GM23248 (cell line): ENCODE results near the gene NEUROD2.

Source experiments
- EZH2 ChIP-seq: fragments of 200-600 bp; sonication (generic); IDR thresholded peaks from 2 replicates; pipeline ENCODE4 v1.6.1; 2018; ENCODE audit warnings: antibody characterized with exemption, mild to moderate bottlenecking; ENCODE audit not compliant: insufficient read depth, poor library complexity, severe bottlenecking
- EZH2phosphoT487 ChIP-seq: fragments of 200-600 bp; sonication (generic); IDR thresholded peaks from 2 replicates; pipeline ENCODE4 v1.6.1; 2018; ENCODE audit warnings: antibody characterized with exemption, moderate library complexity, mild to moderate bottlenecking, low read depth; ENCODE audit not compliant: insufficient read depth

DNA sequence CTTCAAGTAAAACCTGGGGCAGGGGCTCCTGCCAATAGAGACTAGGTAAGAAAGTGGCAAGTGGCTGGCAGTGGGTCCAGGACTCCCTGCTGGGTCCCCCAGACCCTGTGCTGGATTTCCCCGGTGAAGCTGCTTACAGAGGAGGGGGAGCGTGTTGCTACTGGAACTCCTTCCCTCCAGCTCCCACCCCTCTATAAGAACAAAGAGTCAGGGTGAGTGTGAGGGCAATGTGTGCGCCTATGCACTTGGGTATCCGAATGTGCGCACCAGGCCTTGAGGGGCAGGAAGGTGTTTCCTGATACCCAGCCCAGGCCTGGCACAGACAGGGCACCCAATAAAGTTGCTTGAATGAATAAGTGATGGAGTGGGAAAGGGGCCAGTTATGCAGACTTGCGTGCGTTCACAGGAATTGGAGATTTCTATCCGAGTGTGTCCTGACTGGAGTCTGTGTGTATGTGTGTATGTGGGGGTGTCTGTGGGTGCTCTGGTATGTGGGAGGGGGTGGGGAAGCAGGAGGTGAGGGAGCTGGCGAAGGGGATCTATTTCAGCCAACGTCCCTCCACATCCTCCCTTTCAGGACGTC is 11.7 kb downstream of the NEUROD2 start:
- TF ChIP-seq EZH2phosphoT487 (no peak), EZH2 (no peak)
